ENCODE data around the gene ENPEP.

ENPEP gene

DNA sequence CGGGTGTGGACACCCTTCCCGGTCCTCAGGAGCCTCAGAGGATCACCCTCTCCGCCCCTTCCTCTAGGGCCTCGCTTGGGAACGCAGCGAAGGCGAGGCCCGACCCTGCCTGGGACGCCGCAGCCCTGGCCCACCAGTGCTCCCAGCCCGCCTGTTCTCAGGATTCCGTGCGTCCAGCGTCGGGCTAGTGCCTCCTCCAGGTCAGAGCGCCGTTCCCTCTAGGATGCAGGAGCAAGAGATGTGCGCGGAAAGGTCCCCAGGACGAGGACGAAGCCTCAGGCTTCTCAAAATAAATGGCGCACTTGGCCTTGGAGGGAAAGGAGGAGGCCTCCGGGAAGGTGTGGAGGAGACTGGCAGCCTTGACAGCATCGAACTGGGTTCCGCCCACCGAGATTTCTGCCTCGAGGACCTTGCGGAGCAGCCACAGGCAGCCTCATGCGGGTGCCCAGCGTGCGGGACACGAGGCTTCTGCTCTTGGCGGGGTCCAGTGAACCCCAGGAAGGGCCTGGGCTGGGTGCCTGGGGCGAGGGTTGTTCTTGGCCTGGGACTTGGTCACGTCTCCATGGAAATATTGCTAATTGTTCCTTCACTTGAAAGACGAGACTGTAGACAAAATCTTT lies 111.8 kb downstream of the ENPEP start:
- TF ChIP-seq, protein P1, sequence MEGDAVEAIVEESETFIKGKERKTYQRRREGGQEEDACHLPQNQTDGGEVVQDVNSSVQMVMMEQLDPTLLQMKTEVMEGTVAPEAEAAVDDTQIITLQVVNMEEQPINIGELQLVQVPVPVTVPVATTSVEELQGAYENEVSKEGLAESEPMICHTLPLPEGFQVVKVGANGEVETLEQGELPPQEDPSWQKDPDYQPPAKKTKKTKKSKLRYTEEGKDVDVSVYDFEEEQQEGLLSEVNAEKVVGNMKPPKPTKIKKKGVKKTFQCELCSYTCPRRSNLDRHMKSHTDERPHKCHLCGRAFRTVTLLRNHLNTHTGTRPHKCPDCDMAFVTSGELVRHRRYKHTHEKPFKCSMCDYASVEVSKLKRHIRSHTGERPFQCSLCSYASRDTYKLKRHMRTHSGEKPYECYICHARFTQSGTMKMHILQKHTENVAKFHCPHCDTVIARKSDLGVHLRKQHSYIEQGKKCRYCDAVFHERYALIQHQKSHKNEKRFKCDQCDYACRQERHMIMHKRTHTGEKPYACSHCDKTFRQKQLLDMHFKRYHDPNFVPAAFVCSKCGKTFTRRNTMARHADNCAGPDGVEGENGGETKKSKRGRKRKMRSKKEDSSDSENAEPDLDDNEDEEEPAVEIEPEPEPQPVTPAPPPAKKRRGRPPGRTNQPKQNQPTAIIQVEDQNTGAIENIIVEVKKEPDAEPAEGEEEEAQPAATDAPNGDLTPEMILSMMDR (IDR thresholded peaks at IDR 0.05), result no peak

DNA sequence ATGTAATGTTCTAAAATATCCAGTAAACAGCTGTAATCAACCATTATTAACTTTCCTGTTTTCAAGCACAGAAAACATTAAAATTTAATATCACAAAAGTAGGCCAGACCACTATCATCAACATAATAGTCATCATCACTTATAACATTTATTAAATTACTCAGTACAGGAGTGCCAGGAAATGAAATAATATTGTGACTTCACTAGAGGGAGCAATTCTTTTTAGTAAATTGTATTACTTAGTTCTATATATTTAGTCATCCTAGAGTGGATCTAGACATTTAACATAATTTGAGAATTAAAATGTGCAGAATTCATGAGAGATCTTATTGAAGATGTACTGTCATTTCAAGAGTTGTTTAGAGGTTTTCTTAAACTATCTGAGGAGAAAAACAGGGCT lies 113.3 kb downstream of the ENPEP start:
- TF ChIP-seq, protein P1 (IDR thresholded peaks at IDR 0.05), result peak; percentile 42

DNA sequence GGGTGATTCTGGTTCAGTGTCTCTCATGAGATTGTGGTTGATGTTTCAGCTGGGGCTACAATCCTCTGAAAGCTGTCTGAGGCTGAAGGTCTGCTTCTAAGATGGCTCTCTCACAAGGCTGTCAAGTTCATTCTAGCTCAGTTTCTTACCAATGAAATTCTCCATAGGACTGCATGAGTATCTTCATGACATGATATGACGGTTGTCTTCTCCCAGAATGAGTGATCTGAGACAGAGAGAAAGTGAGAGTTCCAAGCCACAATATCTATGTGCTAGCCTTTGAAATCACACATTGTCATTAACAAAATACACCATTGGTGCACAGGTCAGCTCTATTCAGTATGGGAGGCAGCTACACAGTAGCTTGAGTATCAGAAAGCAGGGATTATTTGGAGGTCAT lies 119.6 kb downstream of the ENPEP start:
- TF ChIP-seq, protein P1 (IDR thresholded peaks at IDR 0.05), result no peak

DNA sequence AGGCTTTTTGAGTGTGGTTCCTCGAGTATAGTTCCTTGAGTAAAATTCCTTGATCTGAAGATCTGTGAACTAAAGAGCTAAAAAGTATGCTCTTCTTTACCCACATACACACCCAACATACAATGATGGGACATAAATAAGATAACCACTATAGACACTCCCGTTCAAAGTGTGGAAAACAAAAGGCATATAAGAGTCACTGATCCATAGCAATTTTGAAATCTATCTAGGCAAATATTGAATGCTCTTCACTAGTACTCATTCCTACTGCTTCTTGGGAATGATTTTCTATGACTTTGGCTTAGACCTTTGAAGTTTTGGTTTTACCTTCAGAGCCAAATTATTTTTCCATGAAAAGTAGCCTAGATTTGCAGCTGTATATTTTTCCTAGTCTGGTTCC lies 120.5 kb downstream of the ENPEP start:
- TF ChIP-seq, protein P1 (IDR thresholded peaks at IDR 0.05), result no peak

DNA sequence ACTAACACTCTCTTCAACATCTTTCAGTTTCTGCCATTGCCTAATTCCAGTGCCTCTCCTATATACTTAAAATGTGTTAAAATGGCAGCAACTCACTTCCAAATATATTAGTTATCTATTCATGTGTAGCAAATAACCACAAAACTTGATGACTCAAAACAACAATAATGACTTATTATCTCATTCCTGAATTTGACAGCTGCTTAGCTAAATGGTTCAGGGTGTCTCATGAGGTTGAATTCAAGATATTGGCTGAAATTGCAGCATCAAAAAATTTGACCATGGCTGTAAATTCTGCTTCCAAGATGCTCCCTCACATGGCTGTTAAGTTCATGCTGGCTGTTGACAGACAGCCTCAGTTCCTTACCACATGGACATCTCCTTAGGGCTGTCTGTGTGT lies 121.6 kb downstream of the ENPEP start:
- TF ChIP-seq, protein P1 (IDR thresholded peaks at IDR 0.05), result no peak

DNA sequence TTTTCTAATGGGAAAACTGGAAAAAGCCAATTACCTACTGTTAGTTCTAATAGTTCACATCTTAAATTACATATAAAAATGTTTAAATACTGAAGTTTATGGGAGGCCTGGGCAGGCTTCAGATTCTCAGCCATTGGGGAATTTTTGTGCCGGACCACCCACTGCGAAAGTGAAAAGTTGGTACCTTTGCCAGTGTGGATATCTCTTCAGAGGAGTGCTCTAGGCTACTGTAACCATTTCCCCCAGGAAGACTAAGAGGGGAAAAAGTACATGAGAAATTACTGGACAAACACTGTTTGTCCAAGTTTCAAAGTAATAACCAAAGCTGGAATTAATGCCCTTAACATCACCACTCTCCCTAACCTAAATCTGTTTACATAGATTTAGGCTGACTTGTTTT lies 126.1 kb downstream of the ENPEP start:
- TF ChIP-seq, protein P1 (IDR thresholded peaks at IDR 0.05), result no peak

DNA sequence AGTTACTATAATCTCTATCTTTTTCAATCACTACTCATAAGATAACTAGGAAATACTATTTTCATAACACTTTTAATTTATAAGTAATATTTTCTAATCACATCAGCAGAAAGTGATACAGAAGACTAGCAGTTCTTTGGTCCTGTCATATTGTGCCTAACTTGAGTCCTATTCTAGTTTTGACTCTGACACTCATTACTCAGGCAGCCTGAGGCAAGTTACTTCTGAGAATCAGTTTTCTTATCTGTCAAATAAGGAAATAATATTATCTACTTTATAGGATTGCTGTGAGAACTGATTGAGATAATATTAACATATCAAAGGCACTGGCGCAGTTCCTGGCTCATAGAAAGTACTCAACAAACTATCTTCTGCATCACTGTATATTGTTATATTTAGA lies 129.1 kb downstream of the ENPEP start:
- TF ChIP-seq, protein P1 (IDR thresholded peaks at IDR 0.05), result no peak
